Measurements from ENCODE around the gene POU3F1. TPM values are rescaled to one million over a fixed set of nuclear protein-coding genes. Genes with fewer than 3 reads are reported as not detected.

POU3F1 gene
- total RNA-seq, 1 donor from 2014 or later, result not detected

- DNase-seq (no peak), ATAC-seq (no peak)
- intact Hi-C loops (cut with micrococcal nuclease), result no loop called here
These were observed 7.0 kb upstream of the POU3F1 start for GRCh38 chr1:38053416-38054091.

- no peak for DNase-seq
- ATAC-seq, result no peak
- intact Hi-C loops (cut with micrococcal nuclease), result no loop called here
These were observed 6.3 kb upstream of the POU3F1 start for GRCh38 chr1:38052750-38053415.

DNA sequence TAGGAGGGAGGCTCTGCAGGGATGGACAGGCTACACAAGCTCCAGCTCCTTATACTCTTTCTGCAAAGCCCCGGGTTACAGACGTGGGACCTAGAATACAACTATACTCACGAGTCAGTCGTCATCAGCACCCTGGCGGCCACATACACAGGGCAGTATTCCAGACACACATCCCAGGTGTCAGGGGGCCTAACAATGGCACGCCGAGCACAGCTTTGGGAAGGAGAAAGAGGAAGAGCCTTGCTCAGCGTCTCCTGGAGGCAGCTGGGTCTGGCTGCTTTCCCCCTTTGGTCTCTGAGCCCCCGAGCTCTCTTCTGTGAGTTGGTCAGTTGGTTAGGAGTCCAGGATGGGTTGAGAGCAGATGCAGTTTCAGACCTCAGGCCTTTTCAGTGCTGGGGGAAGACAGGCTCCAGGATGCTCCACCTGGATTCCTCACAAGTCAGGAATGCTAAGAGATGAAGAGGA lies 4.5 kb upstream of the POU3F1 start:
- ATAC-seq, result no peak
- intact Hi-C loops (cut with micrococcal nuclease), result no loop called here
- DNase-seq, result no peak

- intact Hi-C loops (cut with micrococcal nuclease), result no loop called here
- DNase-seq (no peak), ATAC-seq (no peak)
These were observed 3.9 kb upstream of the POU3F1 start for GRCh38 chr1:38050397-38051078.

GRCh38 chr1:38047603-38048141 lies 1.1 kb upstream of the POU3F1 start:
- no peak for DNase-seq
- intact Hi-C loops (cut with micrococcal nuclease), result no loop called here
- ATAC-seq, result no peak

DNA sequence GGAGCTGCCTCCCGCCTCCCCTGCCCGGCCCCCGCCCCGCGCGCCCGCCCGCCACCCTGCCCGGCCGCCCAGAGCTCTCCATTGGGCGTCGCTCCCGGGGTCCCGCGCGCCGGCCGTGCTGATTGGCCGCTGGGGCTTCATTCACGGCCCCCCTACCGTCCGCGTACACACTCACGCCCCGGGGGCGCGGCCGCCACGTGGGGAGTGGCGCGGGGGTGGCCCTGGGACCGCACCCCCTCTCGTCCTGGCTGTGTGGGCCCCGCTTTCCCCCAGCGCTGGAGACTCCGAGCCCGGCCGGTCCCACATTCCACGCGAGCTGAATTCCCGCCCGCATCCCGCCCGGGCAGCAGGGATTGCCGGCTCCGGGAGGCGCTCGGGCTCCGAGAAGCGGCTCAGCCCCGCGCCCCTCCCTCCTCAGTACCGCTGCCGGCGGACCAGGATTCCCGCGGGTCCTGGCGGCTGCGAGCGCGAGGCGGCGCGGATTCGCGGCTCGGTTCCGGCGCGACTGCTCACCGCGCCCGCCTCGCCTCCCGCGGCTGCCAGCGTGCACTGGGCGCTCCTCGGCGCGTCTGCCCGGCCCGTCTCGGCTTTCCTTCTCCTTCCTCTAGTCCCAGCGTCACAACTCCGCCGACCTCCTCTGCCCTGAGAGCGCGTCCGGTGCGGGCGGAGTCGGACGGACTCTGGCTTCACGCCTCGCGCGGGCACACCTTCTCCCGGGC lies 450 bp upstream of the POU3F1 start:
- peak; percentile 95 for DNase-seq
- intact Hi-C loops (cut with micrococcal nuclease), result no loop called here

DNA sequence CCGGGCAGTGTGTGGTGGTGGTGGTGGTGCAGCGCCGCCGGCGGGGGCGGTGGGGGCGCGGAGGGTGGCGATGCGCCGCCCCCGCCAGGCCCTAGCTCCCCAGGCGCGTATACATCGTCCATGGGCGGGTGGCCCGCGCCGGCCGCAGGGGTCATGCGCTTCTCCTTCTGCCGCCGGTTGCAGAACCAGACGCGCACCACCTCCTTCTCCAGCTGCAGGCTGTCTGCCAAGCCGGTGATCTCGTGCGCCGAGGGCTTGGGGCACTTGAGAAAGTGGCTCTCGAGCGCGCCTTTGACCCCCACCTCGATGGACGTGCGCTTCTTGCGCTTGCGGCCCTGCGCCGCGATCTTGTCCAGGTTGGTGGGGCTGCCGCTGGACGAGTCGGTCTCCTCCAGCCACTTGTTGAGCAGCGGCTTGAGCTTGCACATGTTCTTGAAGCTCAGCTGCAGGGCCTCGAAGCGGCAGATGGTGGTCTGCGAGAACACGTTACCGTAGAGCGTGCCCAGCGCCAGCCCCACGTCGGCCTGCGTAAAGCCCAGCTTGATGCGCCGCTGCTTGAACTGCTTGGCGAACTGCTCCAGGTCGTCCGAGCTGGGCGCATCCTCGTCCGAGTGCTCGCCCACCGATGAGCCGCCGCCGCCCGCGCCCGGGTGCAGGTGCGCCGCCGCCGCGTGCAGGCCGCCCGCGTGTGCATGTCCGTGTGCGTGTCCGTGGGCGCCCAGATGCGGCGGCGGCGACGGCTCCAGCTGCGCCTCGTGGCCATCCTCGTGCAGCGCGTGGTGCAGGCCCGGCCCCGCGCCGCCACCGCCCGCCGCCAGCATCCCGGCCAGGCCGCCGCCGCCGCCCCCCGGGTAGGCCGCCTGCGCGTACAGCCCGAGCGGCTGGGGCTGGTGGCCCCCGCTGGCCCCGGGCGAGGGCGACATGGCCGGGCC lies 926 bp downstream of the POU3F1 start:
- ATAC-seq, result no peak
- DNase-seq, result peak; percentile 46
- intact Hi-C loops (cut with micrococcal nuclease), result no loop called here

More for the DNA sequence above, 450 bp upstream of the POU3F1 start:
- peak; percentile 99 for ATAC-seq

GRCh38 chr1:38044221-38045215 lies 2.1 kb downstream of the POU3F1 start:
- ATAC-seq, result no peak
- intact Hi-C loops (cut with micrococcal nuclease), result no loop called here
- DNase-seq, result no peak

DNA sequence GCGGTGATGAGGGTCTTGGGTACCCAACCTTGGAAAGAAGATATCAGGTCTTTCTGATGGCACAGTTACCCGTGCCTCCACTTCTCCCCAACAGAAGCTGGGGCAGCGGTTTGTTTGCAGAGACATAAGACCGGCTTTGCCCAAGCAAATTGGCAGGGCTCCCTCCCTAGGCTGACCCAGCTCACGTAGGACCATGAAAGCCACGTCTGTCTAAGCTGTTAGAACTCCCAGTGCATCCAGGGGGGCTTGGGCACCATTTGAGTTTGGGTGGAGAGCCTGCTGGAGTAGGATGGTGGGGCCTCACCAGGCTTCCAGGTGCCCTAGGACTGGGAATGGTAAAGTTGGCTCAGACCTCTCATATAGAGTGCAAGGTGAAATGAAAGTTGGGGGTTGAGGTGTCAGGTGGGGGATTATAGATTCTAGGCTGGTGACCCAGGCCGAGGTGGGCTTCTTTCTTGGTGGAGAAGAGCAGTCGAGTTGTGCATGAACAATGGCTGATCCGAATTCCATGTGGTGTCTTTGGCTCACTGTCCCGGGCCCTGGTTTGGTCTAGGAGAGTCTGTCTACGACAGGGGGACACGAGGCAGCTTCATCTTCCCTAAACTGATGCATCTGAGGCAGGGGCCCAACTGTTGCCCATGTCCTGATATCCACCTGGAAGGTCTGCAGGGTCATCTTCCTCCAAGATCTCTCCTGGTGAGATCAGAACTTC lies 3.4 kb downstream of the POU3F1 start:
- intact Hi-C loops (cut with micrococcal nuclease), result no loop called here
- DNase-seq (no peak), ATAC-seq (no peak)

- DNase-seq (no peak), ATAC-seq (no peak)
- intact Hi-C loops (cut with micrococcal nuclease), result no loop called here
These were observed 4.4 kb downstream of the POU3F1 start for GRCh38 chr1:38041936-38042834.

DNA sequence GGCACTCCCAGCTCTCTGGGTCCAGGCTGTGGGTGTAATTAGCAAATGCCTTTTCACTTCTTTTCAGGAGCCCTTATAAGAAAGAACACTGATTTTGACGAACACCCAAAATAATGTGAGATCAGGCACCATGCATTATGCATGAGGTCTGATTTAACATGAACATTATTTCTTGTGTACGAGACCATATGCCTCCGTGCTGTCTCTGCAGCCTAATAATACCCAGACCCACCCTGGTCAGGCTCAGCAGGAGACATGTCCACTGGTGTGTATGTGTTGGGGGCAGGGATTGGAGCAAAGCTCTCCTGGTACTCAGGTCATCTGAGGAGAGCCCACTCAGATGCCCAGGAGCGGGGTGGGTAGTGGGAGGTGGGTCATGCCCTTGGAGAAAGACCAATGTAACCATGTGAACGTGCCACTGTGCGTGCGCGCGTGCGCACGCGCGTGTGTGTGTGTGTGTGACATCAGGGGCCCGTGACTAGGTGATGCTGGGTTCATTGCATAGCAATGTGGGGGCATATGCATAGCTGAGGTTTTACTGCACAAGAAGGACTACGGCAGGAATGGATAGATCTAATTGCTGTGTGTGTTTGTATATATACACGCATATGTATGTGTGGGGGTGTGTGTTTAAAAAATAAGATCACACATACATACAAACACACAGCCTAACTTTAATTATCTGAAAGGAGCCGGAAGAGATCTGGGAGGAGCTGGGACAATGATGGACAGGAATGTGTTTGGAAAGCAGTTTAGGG lies 7.1 kb downstream of the POU3F1 start:
- intact Hi-C loops (cut with micrococcal nuclease), result loop anchor here (10.0 kb wide), 1 partner anchor 795 kb away; no protein-coding TSS in a partner anchor
- DNase-seq (no peak), ATAC-seq (no peak)

DNA sequence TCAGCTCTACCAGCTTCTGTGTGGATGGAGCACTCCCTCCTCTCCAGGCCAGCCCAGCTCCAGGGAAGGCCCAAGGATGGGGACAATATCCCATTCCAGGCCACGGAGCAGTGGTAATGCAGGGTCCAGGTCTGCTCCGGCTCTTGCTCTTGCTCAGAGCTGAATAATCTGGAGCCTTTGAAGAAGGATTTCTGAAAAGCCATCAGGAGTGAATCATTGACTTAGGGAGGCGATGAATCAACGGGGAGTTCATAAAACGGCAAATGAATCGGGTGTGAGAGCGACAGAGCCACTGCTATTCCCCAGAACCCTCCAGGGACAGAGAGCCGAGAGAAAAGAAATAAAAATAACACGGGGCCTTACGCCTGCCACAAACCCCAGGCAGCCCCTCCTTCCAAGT lies 7.7 kb downstream of the POU3F1 start:
- ATAC-seq (no peak), DNase-seq (no peak)
- intact Hi-C loops (cut with micrococcal nuclease), result loop anchor here (10.0 kb wide), 1 partner anchor 796 kb away; no protein-coding TSS in a partner anchor

GRCh38 chr1:38037221-38037939 lies 9.2 kb downstream of the POU3F1 start:
- intact Hi-C loops (cut with micrococcal nuclease), result loop anchor here (10.0 kb wide), 1 partner anchor 797 kb away; no protein-coding TSS in a partner anchor
- no peak for ATAC-seq
- DNase-seq, result no peak

- ATAC-seq, result no peak
- intact Hi-C loops (cut with micrococcal nuclease), result loop anchor here (10.0 kb wide), 1 partner anchor 800 kb away; no protein-coding TSS in a partner anchor
These were observed 11.7 kb downstream of the POU3F1 start for GRCh38 chr1:38034871-38035270.

More at GRCh38 chr1:38034871-38035270, 11.7 kb downstream of the POU3F1 start:
- DNase-seq, result no peak

Measured in left ventricle myocardium superior (tissue), 1 donor.